ENCODE results near the gene HMX1.

HMX1 gene

DNA sequence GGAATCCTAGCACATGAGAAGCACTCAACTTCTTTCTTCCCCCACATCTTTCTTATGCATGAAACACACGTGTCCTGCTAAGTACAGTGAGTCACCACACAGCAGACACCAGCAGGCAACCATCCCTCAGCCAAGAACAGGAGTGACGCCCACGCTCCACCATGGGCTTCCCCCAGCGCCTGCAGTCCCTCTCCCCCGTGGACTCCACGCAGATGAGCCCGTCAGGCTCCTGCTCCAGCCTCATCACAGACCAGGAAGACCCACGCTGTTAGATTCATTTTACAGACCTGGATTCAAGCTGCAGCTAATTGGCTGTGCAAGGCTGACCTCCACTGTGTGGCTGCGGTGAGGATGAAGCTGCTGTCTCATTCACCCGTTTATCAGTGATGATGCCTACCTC, 16.7 kb downstream of the HMX1 start:
- no peak for DNase-seq

GRCh38 chr4:8854016-8854415, 17.6 kb downstream of the HMX1 start:
- no peak for DNase-seq

DNA sequence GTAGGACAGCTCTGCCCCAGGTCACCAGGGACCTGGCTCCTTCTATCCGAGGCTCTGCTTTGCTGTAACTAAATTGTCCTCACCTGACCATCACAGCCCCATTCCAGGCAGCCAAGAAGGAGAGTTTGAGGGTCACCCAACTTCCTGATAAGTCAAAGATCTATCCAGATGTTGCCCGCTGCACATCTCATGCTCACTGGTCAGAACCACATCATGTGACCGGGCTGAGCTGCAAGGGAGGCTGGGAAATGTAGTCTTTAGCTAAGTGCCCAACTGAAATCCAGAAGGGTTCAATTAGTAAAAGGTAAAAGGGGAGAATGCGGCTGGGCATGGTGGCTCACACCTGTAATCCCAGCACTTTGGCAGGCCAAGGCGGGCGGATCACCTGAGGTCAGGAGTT, 18.4 kb downstream of the HMX1 start:
- DNase-seq: no peak

DNA sequence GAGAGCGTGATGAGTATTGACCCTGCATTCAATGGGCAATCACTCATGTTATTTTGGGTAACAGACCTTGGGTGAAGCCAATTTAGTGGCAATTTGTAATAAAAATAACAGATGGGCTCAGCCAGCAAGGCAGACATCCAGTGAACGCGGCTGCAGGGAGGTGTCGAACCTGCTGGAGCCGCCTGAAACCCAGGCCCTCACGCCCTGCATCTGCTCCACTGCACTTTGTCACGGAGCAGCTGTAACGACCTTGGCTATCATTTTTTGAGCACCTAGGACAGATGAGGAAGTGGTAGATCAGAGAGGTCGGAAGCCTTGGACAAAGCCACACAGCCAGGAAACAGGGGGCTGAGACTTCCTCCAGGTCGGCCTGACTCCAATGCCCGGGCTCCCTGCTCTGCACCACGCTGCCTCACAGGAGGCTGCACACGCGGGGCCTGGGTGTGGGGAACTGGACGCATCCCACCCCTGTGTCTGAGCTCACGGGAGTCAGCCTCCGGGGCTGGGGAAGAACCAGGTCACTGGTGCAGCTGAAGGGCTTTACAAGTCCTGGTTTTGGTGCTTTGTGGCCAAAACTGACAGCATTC, 19.4 kb downstream of the HMX1 start:
- DNase-seq: no peak

GRCh38 chr4:8851321-8852117, 20.1 kb downstream of the HMX1 start:
- no peak for DNase-seq

DNA sequence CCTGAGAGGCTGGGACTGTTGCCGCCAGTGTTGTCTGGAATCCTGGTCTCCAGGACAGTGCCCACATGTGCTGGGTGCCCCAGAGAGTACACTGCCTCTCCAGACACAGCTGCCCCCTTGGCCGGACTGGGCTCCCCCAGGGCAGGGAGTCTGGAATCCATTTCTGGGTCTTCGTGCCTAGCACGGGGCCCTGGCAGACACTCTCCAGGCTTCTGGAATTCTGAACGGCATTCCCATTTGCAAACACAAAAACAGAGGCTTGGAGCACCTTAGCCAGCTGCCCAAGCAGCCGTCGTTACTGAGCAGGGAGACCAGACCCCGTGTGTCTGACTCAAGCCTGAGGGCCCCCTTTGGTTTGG, 20.8 kb downstream of the HMX1 start:
- no peak for DNase-seq

DNA sequence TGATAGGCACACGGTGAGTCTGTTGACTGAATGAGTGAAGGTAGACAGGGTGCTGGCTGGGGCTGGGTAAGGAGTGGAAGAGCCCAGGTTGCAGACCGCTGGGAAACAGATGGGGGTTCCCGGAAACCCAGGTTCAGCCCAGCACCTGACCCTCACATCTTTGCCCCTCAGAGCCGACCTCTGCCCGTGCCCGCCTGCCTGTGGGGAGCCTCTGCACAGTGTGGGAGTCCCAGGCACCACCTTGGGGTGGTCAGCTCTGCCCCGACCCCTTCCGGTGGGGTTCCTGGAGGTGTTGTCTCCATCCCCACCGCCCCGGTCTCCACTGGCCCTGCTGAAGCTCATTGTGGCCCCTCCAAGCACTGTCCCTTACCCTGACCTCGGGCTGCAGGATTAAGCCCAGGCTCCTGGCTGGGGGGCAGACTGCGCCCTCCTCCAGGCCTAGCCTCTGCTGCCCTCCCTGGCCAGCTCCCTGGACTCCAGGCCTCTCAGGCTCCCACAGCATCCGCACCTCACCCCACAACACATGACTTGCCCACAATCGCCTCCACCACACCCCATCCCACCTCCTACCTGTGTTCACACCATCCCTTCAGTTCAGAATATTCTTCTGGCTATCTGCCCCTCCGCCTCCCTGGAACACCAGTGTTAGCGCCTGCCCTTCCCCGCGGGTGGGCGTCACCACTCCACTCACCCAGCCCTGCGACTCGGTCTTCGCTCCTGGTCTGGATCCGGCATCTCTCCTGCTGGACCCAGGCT, 21.4 kb downstream of the HMX1 start:
- no peak for DNase-seq

DNA sequence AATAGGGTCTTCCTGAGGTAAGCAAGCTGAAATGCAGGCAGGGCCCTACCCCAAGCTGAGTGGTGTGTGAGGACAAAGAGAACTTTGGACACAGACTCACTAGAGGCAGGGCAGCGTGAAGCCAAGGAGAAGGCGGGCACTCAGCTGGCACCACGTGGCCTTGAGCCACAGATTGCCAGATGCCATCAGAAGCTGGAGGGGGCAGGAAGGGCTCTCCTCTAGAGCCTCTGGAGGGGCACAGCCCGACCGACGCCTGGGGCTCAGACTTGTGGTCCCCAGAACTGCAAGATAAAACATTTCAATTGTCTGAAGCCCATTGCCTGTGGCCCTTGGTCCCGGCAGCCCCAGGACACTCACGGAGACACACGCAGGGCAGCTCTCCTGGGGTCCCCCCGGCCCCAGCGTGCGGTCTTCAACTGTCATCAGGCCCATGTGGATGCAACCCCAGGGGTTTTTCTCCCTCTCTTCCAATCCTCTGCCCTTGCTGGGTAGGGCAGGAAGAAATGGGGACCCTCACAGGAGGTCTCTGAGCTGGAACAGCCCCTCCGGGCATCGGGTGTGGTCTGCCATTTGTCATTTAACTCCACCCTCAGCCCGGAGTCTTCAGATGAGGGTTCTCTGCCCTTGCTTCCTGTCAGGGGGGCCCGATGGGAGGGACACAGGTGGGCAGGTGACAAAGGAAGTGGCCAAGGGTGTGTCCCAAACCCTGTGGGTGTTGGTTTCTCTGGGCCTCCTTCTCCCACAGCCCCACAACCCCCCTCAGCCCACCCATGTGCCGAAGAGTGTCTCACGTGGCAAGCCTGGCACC, 22.2 kb downstream of the HMX1 start:
- no peak for DNase-seq

DNA sequence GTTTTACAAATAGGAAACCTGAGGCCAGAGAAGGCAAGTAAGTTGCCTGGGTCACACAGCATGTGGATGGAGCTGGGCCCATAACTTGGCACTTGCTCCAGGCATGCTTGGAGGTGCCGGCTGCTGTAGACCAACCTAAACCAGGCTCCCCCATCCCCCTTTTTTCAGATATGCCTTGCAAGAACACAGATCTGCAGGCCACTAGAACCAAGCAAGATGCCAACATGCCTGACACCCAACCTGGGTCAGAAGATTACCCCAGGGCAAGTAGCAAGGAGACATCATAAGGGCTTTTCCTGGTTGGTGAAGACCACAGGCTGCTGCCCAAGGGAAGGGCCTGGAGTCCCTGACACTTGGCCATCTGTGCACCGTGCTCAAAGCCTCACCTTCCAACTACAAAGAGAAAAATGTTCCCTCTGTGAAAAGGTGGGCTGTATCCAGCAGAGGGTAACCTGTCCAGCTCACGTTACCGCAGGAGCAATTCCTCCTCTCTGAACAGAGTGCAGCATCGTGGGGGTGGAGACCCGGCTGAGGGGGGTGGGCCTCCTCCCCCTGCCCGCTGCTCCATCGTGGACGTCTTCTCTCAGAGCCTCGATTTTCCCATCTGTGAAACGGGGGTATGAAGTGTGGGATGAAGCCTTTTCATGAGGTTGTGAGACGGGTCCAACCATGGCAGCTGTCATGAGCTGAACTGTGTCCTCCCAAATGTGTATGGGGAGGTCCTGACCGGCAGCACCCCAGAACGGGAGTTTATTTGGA, 23.0 kb downstream of the HMX1 start:
- DNase-seq: no peak

DNA sequence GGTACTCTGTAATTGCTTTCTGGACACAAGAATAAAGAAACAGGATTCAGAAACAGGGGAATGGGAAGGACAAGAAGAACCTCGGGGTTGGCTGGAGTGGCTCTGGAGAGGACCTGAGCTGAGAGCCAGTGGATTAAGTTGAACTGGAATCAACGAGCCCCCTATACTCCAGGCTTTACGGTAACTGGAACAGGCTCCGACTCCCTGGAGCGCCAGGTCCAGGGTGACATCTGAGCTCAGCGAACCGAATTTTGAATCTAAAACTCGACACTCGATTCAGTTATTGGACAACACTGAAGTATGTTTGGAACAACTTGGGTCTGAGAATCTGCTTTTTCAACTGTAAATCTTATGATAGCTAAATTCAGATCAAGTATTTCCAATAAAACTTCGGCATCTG, 23.9 kb downstream of the HMX1 start:
- DNase-seq: no peak

DNA sequence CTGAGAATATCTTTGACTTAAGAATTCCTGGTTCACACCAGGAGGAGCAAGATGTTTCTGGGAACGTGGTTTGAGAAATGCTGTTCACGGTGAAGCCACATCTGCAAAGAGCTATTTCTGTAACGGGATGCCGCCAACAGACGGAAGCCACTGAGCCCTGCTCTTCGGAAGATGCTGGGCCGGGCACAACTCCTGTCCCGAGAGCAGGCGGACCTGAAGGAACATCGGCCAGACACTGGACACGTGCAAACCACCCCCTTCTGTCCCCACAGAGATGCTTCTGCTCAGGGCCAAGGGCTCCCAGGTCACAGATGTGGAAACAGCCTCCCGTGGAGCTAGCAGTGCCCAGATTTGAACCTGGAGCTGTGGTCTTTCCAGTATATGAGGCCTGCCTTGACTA, 24.3 kb downstream of the HMX1 start:
- no peak for DNase-seq

DNA sequence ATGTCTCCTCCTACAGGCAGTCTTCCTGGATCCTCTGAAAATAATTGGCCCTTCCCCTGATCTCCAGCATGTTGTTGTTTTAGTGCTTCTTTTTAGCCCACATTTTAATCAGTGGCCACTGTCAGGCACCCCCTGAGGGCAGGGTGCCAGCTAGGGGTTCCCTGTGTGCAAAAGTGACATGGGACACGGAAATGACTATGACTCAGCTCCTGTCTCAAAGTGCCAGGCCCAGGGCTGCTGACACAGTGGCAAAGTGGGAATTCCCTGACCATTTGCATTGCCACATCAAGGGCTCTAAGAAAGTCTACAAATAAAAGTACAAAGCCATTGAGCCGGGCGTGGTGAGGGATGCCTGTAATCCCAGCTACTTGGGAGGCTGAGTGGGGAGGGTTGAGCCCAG, 24.8 kb downstream of the HMX1 start:
- DNase-seq: no peak

- no peak for DNase-seq
Observed at GRCh38 chr4:8846046-8846720, 25.5 kb downstream of the HMX1 start.

GRCh38 chr4:8844976-8845690, 26.5 kb downstream of the HMX1 start:
- no peak for DNase-seq

GRCh38 chr4:8843597-8843996, 28.0 kb downstream of the HMX1 start:
- no peak for DNase-seq

GRCh38 chr4:8842614-8843013, 29.0 kb downstream of the HMX1 start:
- no peak for DNase-seq

GRCh38 chr4:8841678-8842268, 29.9 kb downstream of the HMX1 start:
- DNase-seq: no peak

- DNase-seq: no peak
Observed at GRCh38 chr4:8840816-8841455, 30.7 kb downstream of the HMX1 start.

DNA sequence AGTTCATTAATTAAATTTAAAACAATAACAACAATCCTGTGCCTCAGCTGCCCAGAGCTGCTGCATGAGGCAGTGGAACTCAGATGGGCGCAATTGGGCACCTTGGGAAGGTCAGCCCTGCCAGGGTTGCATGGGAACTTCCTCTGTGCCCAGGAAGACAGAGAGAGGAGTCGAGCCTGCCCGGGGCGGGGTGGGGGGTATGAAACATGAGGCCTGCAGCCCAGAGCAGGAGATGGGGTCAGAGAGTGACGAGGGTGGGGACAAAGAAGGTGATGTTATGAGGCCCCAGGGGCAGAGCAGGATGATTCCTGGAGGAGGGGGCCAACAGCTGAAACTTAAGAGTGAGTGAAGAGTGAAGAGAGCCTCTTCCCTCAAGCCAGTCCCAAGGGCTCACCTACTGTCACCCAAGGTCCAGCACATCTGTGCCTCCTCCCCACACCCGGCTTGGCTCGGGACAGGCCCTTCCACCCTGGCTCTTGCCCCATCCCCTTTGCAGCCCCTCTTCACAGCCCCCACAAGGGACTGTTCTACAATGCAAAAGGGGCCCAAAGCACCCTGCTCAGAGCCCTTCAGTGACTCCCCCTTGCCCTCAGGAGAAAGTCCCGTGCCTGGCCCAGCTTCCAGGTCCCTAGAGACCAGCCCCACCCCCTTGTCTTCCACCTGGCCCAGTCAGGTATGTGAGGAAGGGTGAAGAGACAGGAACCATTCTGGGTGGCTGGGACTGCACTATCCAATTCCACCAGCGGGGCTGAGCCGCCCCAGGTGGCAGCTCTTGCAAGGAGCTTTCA, 31.4 kb downstream of the HMX1 start:
- no peak for DNase-seq
